CD14-positive monocyte (primary cell): ENCODE results near the gene ABCA10. TPM values are rescaled to one million over a fixed set of nuclear protein-coding genes. Genes with fewer than 3 reads are reported as not detected.

Source experiments
- DNase-seq, 3 donors: peaks; one replicate each; pipeline ENCODE4 v3.0.0-alpha.2; 2011 to 2022
- H2AFZ ChIP-seq: 2 replicates; pipeline ENCODE4 v1.6.0; 2012; ENCODE audit warnings: mild to moderate bottlenecking, low read depth, low read length, inconsistent platforms; ENCODE audit not compliant: insufficient read depth, poor library complexity, severe bottlenecking
- H3K27ac ChIP-seq, 2 donors: 1 replicate in 1 of 2; 2 replicates in 1 of 2; pipeline ENCODE4 v1.5.1; 2012 to 2013; ENCODE audit warnings: low read length in 2 of 2, control low read depth in 1 of 2, inconsistent platforms in 1 of 2, low read depth in 1 of 2, mild to moderate bottlenecking in 1 of 2
- H3K27me3 ChIP-seq, 2 donors: one replicate each; pipeline versions ENCODE4 v1.6.0 to v1.6.1; 2011 to 2013; ENCODE audit warnings: low read length in 2 of 2; ENCODE audit not compliant: control insufficient read depth in 2 of 2, insufficient read depth in 2 of 2
- H3K36me3 ChIP-seq, 2 donors: replicated peaks in 1 of 2; 1 replicate in 1 of 2; 2 replicates in 1 of 2; pipeline versions ENCODE4 v1.5.1 to v1.6.1; 2012 to 2013; ENCODE audit warnings: low read length in 2 of 2, control low read depth in 1 of 2, inconsistent platforms in 1 of 2, mild to moderate bottlenecking in 1 of 2; ENCODE audit not compliant: insufficient read depth in 2 of 2, control insufficient read depth in 1 of 2
- H3K4me1 ChIP-seq, 2 donors: 1 replicate in 1 of 2; 2 replicates in 1 of 2; pipeline versions ENCODE4 v1.5.1 to v1.6.1; 2012 to 2013; ENCODE audit warnings: low read length in 2 of 2, control low read depth in 1 of 2, inconsistent platforms in 1 of 2, mild to moderate bottlenecking in 1 of 2, moderate library complexity in 1 of 2; ENCODE audit not compliant: insufficient read depth in 2 of 2, control insufficient read depth in 1 of 2
- H3K4me2 ChIP-seq: replicated peaks from 2 replicates; pipeline ENCODE3; 2012; ENCODE audit warnings: low read length, moderate library complexity, mild to moderate bottlenecking; ENCODE audit not compliant: poor library complexity, severe bottlenecking; ENCODE audit errors: extremely low read depth
- H3K4me3 ChIP-seq, 3 experiments: fragments of 200-600 bp in 1 of 3; sonication (generic) in 1 of 3; replicated peaks in 1 of 3; 1 replicate in 2 of 3; 2 replicates in 1 of 3; pipeline ENCODE4 v1.5.1; 2011 to 2013; ENCODE audit warnings: low read length in 3 of 3, mild to moderate bottlenecking in 3 of 3, control low read depth in 2 of 3, low read depth in 2 of 3, inconsistent platforms in 1 of 3, moderate library complexity in 1 of 3
- H3K79me2 ChIP-seq: 2 replicates; pipeline ENCODE4 v1.6.0; 2012; ENCODE audit warnings: mild to moderate bottlenecking, control low read depth, inconsistent platforms, low read length, moderate library complexity; ENCODE audit not compliant: insufficient read depth
- H3K9ac ChIP-seq: 2 replicates; pipeline ENCODE4 v1.6.0; 2017; ENCODE audit warnings: low read length, mild to moderate bottlenecking; ENCODE audit not compliant: insufficient read depth, poor library complexity, severe bottlenecking
- H3K9me3 ChIP-seq, 2 donors: replicated peaks in 1 of 2; 1 replicate in 1 of 2; 2 replicates in 1 of 2; pipeline versions ENCODE4 v1.5.1 to v1.6.1; 2012 to 2013; ENCODE audit warnings: low read length in 2 of 2, control low read depth in 1 of 2; ENCODE audit not compliant: control insufficient read depth in 1 of 2, insufficient read depth in 1 of 2
- H4K20me1 ChIP-seq: 2 replicates; pipeline ENCODE4 v1.6.0; 2012; ENCODE audit warnings: mild to moderate bottlenecking, low read length, control low read depth, moderate library complexity; ENCODE audit not compliant: insufficient read depth
- H3K27ac Mint-ChIP-seq, 7 donors: one replicate each; pipeline ENCODE4 v1.8.0; 2020; ENCODE audit warnings: mild to moderate bottlenecking in 7 of 7, mixed read lengths in 7 of 7, moderate library complexity in 6 of 7, inconsistent platforms in 2 of 7
- H3K27me3 Mint-ChIP-seq, 3 donors: one replicate each; pipeline ENCODE4 v1.8.0; 2021 to 2022; ENCODE audit warnings: low read depth in 3 of 3, mild to moderate bottlenecking in 3 of 3, mixed read lengths in 3 of 3, moderate library complexity in 3 of 3, inconsistent platforms in 1 of 3
- H3K36me3 Mint-ChIP-seq, 2 donors: one replicate each; pipeline ENCODE4 v1.8.0; 2020; ENCODE audit warnings: mixed read lengths in 2 of 2, inconsistent platforms in 1 of 2, mild to moderate bottlenecking in 1 of 2
- H3K4me1 Mint-ChIP-seq: one replicate; pipeline ENCODE4 v1.8.0; 2020; ENCODE audit warnings: mild to moderate bottlenecking, mixed read lengths
- H3K4me3 Mint-ChIP-seq, 2 donors: one replicate each; pipeline ENCODE4 v1.8.0; 2020; ENCODE audit warnings: mild to moderate bottlenecking in 2 of 2, mixed read lengths in 2 of 2, moderate library complexity in 1 of 2
- H3K9me3 Mint-ChIP-seq, 7 donors: one replicate each; pipeline ENCODE4 v1.8.0; 2020 to 2022; ENCODE audit warnings: mixed read lengths in 7 of 7, mild to moderate bottlenecking in 6 of 7, moderate library complexity in 6 of 7, inconsistent platforms in 2 of 7
- WGBS: methylation state at CpG from one replicate; pipeline ENCODE4 v1.1.5; 2013; ENCODE audit warnings: missing lambda C conversion rate; ENCODE audit not compliant: insufficient coverage; 5-methylcytosine and 5-hydroxymethylcytosine counted together
- intact Hi-C, 2 donors: fragments of 100-400 bp; cut with micrococcal nuclease; formaldehyde crosslinking; loops; one replicate each; pipeline versions ENCODE4 v1.15.0 to v1.15.1; 2023
- polyA plus RNA-seq, 3 donors: library from polyadenylated mRNA; depleted of rRNA in 1 of 3; unstranded in 2 of 3; stranded (reverse) in 1 of 3; fragments of 300-500 nt in 2 of 3; fragments of >200 nt in 1 of 3; fragmentation: Illumina TruSeq in 2 of 3; gene quantifications; 1 replicate in 2 of 3; 2 replicates in 1 of 3; pipeline ENCODE4 v1.2.3, GENCODE V29; 2012 to 2021
- TF ChIP-seq, protein P1 (sequence below): fragments of 200-600 bp; IDR thresholded peaks from one replicate; pipeline ENCODE4 v1.8.0; 2022; ENCODE audit warnings: antibody characterized with exemption, mild to moderate bottlenecking

Gene ABCA10
- polyA plus RNA-seq, 3 donors = 0.08 to 0.13 TPM; not detected in 1

DNA sequence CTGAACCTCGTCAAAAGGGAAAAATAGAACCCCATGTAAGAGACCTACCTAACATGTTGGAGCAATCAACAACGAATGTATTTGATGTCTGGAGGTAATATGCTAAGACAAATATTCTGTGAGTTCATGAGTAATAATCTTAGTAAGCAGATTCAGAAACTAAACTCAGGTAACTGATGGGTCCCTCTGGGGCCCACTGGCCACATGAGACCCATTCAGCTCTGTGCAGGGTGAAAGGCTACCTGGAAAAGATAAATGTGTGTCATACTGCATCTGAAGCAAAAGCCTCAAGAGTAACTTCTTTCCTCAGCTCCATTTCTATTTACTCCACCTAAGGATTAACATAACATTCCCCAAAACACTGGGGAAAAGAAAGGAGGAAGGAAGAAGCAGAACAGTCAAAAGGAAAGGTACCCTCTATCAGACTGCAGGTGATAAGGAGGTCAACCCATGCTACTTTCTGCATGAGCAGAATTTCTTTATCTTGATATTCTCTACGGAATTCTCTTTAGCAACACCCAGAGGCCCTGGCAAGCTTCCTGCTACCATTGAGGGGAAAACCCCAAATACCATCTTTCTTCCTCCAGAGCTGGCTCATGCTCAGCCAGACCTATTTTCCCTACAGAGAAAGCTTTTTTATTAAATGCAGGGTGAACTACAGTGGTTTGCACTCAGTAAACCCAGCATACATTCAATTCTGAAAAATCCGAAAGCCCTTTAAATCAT is 49.2 kb downstream of the ABCA10 start:
- Mint-ChIP-seq H3K9me3 (peaks cover 0 to 7% (median 3%) of the 10 kb centered on the region in 7 donors), H3K4me1 (peaks cover 39% of the 10 kb centered on the region), H3K36me3 (peaks cover 0 to 2% of the 10 kb centered on the region in 2 donors), H3K27me3 (peaks cover 0 to 1% (median 0%) of the 10 kb centered on the region in 3 donors), H3K27ac (peak overlapping the region in 1 of 7 donors; percentile 25), H3K4me3 (peak overlapping the region in 1 of 2 donors; percentile 4)
- H3K79me2 ChIP-seq = no peaks in the 10 kb centered on the region
- peaks cover 38 to 47% of the 10 kb centered on the region in 2 donors for H3K4me1 ChIP-seq
- H3K27ac ChIP-seq = no peak overlapping the region
- H4K20me1 ChIP-seq = no peaks in the 10 kb centered on the region
- no peaks in the 10 kb centered on the region for H3K36me3 ChIP-seq
- no peak overlapping the region for H3K4me2 ChIP-seq
- peaks cover 0 to 8% of the 10 kb centered on the region in 2 donors for H3K9me3 ChIP-seq
- no peaks in the 10 kb centered on the region for H3K27me3 ChIP-seq
- intact Hi-C loops = no loop called here
- TF ChIP-seq, protein P1, sequence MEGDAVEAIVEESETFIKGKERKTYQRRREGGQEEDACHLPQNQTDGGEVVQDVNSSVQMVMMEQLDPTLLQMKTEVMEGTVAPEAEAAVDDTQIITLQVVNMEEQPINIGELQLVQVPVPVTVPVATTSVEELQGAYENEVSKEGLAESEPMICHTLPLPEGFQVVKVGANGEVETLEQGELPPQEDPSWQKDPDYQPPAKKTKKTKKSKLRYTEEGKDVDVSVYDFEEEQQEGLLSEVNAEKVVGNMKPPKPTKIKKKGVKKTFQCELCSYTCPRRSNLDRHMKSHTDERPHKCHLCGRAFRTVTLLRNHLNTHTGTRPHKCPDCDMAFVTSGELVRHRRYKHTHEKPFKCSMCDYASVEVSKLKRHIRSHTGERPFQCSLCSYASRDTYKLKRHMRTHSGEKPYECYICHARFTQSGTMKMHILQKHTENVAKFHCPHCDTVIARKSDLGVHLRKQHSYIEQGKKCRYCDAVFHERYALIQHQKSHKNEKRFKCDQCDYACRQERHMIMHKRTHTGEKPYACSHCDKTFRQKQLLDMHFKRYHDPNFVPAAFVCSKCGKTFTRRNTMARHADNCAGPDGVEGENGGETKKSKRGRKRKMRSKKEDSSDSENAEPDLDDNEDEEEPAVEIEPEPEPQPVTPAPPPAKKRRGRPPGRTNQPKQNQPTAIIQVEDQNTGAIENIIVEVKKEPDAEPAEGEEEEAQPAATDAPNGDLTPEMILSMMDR = no peak
- no CpG with 5 or more reads among the region's 4 CpGs for WGBS
- H3K9ac ChIP-seq = no peak overlapping the region
- DNase-seq = peak in 2 of 3 donors; percentile 9 to 28
- peak overlapping the region in 1 of 3 experiments; percentile 7 for H3K4me3 ChIP-seq
- no peak overlapping the region for H2AFZ ChIP-seq

DNA sequence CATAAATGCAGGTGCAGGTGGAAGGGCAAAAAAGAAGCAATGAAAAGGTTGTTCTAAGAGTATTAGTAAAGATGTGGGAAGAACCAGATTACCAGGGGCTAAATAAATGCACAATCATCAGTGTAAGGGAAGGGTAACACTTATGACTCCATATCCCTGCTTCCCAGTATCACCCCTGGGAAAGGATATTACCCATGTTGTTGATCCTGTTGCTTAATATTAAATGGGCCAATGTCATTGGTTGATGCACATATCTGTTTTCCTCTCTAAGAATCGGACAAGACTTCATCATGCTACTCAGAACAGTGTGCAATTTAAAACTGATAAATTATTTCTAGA is 52.2 kb downstream of the ABCA10 start:
- peaks cover 43 to 64% of the 10 kb centered on the region in 2 donors for H3K4me1 ChIP-seq
- Mint-ChIP-seq H3K36me3 (peaks cover 3 to 5% of the 10 kb centered on the region in 2 donors), H3K27ac (peak overlapping the region; percentile 86 to 96 (median 94)), H3K27me3 (no peaks in the 10 kb centered on the region), H3K4me1 (peaks cover 49% of the 10 kb centered on the region), H3K9me3 (peaks cover 0 to 4% (median 0%) of the 10 kb centered on the region in 7 donors), H3K4me3 (peak overlapping the region in 1 of 2 donors; percentile 46)
- intact Hi-C loops = no loop called here
- no peaks in the 10 kb centered on the region for H3K27me3 ChIP-seq
- H3K36me3 ChIP-seq = no peaks in the 10 kb centered on the region
- TF ChIP-seq, protein P1 = no peak
- peak overlapping the region in 1 of 3 experiments; percentile 46 for H3K4me3 ChIP-seq
- no CpG with 5 or more reads among the region's 1 CpG for WGBS
- no peaks in the 10 kb centered on the region for H3K9me3 ChIP-seq
- H3K79me2 ChIP-seq = no peaks in the 10 kb centered on the region
- DNase-seq = peak in 2 of 3 donors; percentile 50 to 62
- no peak overlapping the region for H2AFZ ChIP-seq
- H3K27ac ChIP-seq = peak overlapping the region in 1 of 2 donors; percentile 93
- peak overlapping the region; percentile 55 for H3K9ac ChIP-seq
- H4K20me1 ChIP-seq = no peaks in the 10 kb centered on the region
- peak overlapping the region; percentile 54 for H3K4me2 ChIP-seq
